Trophoblast cell (in vitro differentiated cells and primary cell): Measurements from ENCODE around the gene KEL.

Experiments used
- DNase-seq, 2 donors: peaks; one replicate each; pipeline ENCODE4 v3.0.0-alpha.2; 2016
- H2AFZ ChIP-seq: 2 replicates; pipeline ENCODE4 v1.6.1; 2013; ENCODE audit warnings: low read length, moderate library complexity, mild to moderate bottlenecking; ENCODE audit not compliant: insufficient read depth, poor library complexity
- H2AK5ac ChIP-seq: 2 replicates; pipeline ENCODE4 v1.6.1; 2013; ENCODE audit warnings: mild to moderate bottlenecking, low read length
- H2BK120ac ChIP-seq: 2 replicates; pipeline ENCODE4 v1.6.1; 2013; ENCODE audit warnings: low read length, mild to moderate bottlenecking, moderate library complexity; ENCODE audit not compliant: insufficient read depth, poor library complexity
- H2BK12ac ChIP-seq: 2 replicates; pipeline ENCODE4 v1.6.1; 2013; ENCODE audit warnings: mild to moderate bottlenecking, low read length, moderate library complexity
- H2BK5ac ChIP-seq: 2 replicates; pipeline ENCODE4 v1.6.1; 2013; ENCODE audit warnings: low read length, low read depth, moderate library complexity, mild to moderate bottlenecking; ENCODE audit not compliant: poor library complexity
- H3K14ac ChIP-seq: 2 replicates; pipeline ENCODE4 v1.6.1; 2013; ENCODE audit warnings: mild to moderate bottlenecking, low read length
- H3K18ac ChIP-seq: 2 replicates; pipeline ENCODE4 v1.6.1; 2013; ENCODE audit warnings: mild to moderate bottlenecking, low read length
- H3K23ac ChIP-seq: 2 replicates; pipeline ENCODE4 v1.6.1; 2013; ENCODE audit warnings: low read length
- H3K27ac ChIP-seq: 2 replicates; pipeline ENCODE4 v1.5.1; 2013; ENCODE audit warnings: low read depth, mild to moderate bottlenecking, inconsistent platforms, low read length, moderate library complexity
- H3K27me3 ChIP-seq: 2 replicates; pipeline ENCODE4 v1.6.1; 2013; ENCODE audit warnings: inconsistent platforms, mild to moderate bottlenecking, low read length, moderate library complexity; ENCODE audit not compliant: insufficient read depth
- H3K36me3 ChIP-seq, 2 experiments: 1 replicate in 1 of 2; 2 replicates in 1 of 2; pipeline ENCODE4 v1.6.1; 2013; ENCODE audit warnings: low read length in 2 of 2, mild to moderate bottlenecking in 2 of 2, moderate library complexity in 1 of 2; ENCODE audit not compliant: insufficient read depth in 2 of 2, control insufficient read depth in 1 of 2
- H3K4ac ChIP-seq: 2 replicates; pipeline ENCODE4 v1.6.1; 2013; ENCODE audit warnings: low read depth, mild to moderate bottlenecking, low read length, moderate library complexity
- H3K4me1 ChIP-seq, 2 experiments: 1 replicate in 1 of 2; 2 replicates in 1 of 2; pipeline ENCODE4 v1.6.1; 2013; ENCODE audit warnings: low read length in 2 of 2, mild to moderate bottlenecking in 2 of 2, moderate library complexity in 1 of 2; ENCODE audit not compliant: insufficient read depth in 2 of 2, control insufficient read depth in 1 of 2
- H3K4me2 ChIP-seq: 2 replicates; pipeline ENCODE4 v1.6.1; 2013; ENCODE audit warnings: inconsistent platforms, mild to moderate bottlenecking, low read length, moderate library complexity
- H3K4me3 ChIP-seq: 2 replicates; pipeline ENCODE4 v1.5.1; 2013; ENCODE audit warnings: mild to moderate bottlenecking, low read depth, low read length, inconsistent platforms
- H3K79me1 ChIP-seq: one replicate; pipeline ENCODE4 v1.6.1; 2013; ENCODE audit warnings: low read length
- H3K79me2 ChIP-seq: 2 replicates; pipeline ENCODE4 v1.6.1; 2013; ENCODE audit warnings: low read length, mild to moderate bottlenecking; ENCODE audit not compliant: control insufficient read depth, insufficient read depth, poor library complexity
- H3K9ac ChIP-seq: 2 replicates; pipeline ENCODE4 v1.6.1; 2013; ENCODE audit warnings: mild to moderate bottlenecking, low read length
- H3K9me3 ChIP-seq: 2 replicates; pipeline ENCODE4 v1.6.1; 2013; ENCODE audit warnings: low read depth, mild to moderate bottlenecking, control low read depth, inconsistent platforms, low read length; ENCODE audit not compliant: insufficient read depth
- H4K12ac ChIP-seq: 2 replicates; pipeline ENCODE4 v1.6.1; 2013; ENCODE audit warnings: low read depth, mild to moderate bottlenecking, low read length, moderate library complexity
- H4K8ac ChIP-seq: 2 replicates; pipeline ENCODE4 v1.6.1; 2013; ENCODE audit warnings: low read depth, mild to moderate bottlenecking, low read length, moderate library complexity
- H4K91ac ChIP-seq: one replicate; pipeline ENCODE4 v1.6.1; 2013; ENCODE audit warnings: low read depth, mild to moderate bottlenecking, low read length, moderate library complexity
- WGBS: extraction: QIAGEN DNeasy Blood & Tissue Kit; methylation state at CpG from one replicate; pipeline ENCODE4 v1.1.7; 2013; ENCODE audit warnings: missing lambda C conversion rate; ENCODE audit not compliant: insufficient read length, insufficient coverage; ENCODE audit errors: extremely low coverage; 5-methylcytosine and 5-hydroxymethylcytosine counted together

KEL gene

GRCh38 chr7:142932386-142933091 is 29.6 kb downstream of the KEL start:
- Histone ChIP-seq H3K4me3 (no peak overlapping the region), H3K4ac (no peak overlapping the region), H3K79me2 (no peaks in the 10 kb centered on the region), H3K27me3 (no peaks in the 10 kb centered on the region), H3K27ac (no peak overlapping the region), H3K4me2 (no peak overlapping the region), H3K4me1 (no peaks in the 10 kb centered on the region), H3K9me3 (no peaks in the 10 kb centered on the region), H3K36me3 (no peaks in the 10 kb centered on the region), H3K23ac (no peak overlapping the region), H2BK5ac (no peak overlapping the region), H2AFZ (no peak overlapping the region), H4K12ac (no peak overlapping the region), H4K8ac (no peak overlapping the region), H3K14ac (no peak overlapping the region), H2BK12ac (no peak overlapping the region), H3K79me1 (no peaks in the 10 kb centered on the region), H3K18ac (no peak overlapping the region), H2BK120ac (no peak overlapping the region), H3K9ac (no peak overlapping the region), H2AK5ac (no peak overlapping the region), H4K91ac (no peak overlapping the region)
- no CpG with 5 or more reads among the region's 5 CpGs for WGBS
- no peak for DNase-seq

DNA sequence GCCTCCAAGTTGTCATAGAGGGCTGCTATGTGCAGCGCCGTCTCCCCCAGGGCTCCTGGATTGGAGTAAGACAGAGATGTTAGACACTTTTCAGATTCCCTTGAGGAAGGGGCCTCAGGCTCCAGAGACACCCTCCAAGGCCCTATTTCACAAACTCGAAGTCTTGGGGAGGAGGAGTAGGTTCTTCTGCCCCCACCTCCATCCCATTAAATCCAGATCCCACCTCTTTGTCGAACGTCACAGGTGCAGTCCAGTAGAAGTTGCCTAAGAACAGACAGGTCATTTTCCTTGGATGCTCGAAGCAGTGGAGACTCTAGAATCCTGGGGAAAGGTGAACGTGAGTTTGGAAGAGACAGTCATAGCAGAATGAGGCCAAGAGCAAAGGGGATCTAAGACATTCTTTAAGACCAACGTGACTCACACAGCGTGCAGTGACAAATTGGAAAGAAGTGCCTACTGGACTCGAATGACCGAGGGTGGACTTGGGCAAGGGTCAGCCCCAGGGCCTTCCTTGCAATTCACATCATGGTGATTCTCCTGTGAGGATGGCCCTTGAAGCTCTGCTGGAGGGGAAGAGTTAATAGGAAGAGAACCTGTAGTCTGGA is 31.9 kb downstream of the KEL start:
- Histone ChIP-seq H2BK5ac (no peak overlapping the region), H2AK5ac (no peak overlapping the region), H3K79me1 (no peaks in the 10 kb centered on the region), H3K36me3 (no peaks in the 10 kb centered on the region), H2BK120ac (no peak overlapping the region), H4K91ac (no peak overlapping the region), H3K4ac (no peak overlapping the region), H3K9ac (no peak overlapping the region), H3K23ac (no peak overlapping the region), H3K79me2 (no peaks in the 10 kb centered on the region), H3K9me3 (no peaks in the 10 kb centered on the region), H3K27me3 (no peaks in the 10 kb centered on the region), H2BK12ac (no peak overlapping the region), H4K8ac (no peak overlapping the region), H3K4me1 (no peaks in the 10 kb centered on the region), H3K18ac (no peak overlapping the region), H4K12ac (no peak overlapping the region), H3K27ac (no peak overlapping the region), H3K4me2 (no peak overlapping the region), H2AFZ (no peak overlapping the region), H3K4me3 (no peak overlapping the region), H3K14ac (no peak overlapping the region)
- peak; percentile 82 to 84 for DNase-seq
- WGBS: no CpG with 5 or more reads among the region's 11 CpGs

GRCh38 chr7:142927949-142928348 is 34.2 kb downstream of the KEL start:
- Histone ChIP-seq H3K36me3 (no peaks in the 10 kb centered on the region), H3K23ac (no peak overlapping the region), H4K8ac (no peak overlapping the region), H4K12ac (no peak overlapping the region), H2AK5ac (no peak overlapping the region), H3K4ac (no peak overlapping the region), H3K4me1 (no peaks in the 10 kb centered on the region), H2BK120ac (no peak overlapping the region), H3K27me3 (no peaks in the 10 kb centered on the region), H3K79me1 (no peaks in the 10 kb centered on the region), H3K9ac (no peak overlapping the region), H2BK5ac (no peak overlapping the region), H3K9me3 (no peaks in the 10 kb centered on the region), H3K14ac (no peak overlapping the region), H3K18ac (no peak overlapping the region), H4K91ac (no peak overlapping the region), H3K4me3 (no peak overlapping the region), H3K79me2 (no peaks in the 10 kb centered on the region), H3K4me2 (no peak overlapping the region), H2AFZ (no peak overlapping the region), H3K27ac (no peak overlapping the region), H2BK12ac (no peak overlapping the region)
- DNase-seq: no peak
- no CpG with 5 or more reads among the region's 8 CpGs for WGBS

GRCh38 chr7:142927085-142927745 is 34.9 kb downstream of the KEL start:
- H3K4me1 ChIP-seq: no peaks in the 10 kb centered on the region
- no peak overlapping the region for H3K18ac ChIP-seq
- H4K91ac ChIP-seq: no peak overlapping the region
- H3K36me3 ChIP-seq: no peaks in the 10 kb centered on the region
- H3K79me2 ChIP-seq: no peaks in the 10 kb centered on the region
- H4K12ac ChIP-seq: no peak overlapping the region
- H2BK5ac ChIP-seq: no peak overlapping the region
- H3K4me2 ChIP-seq: no peak overlapping the region
- no peak overlapping the region for H4K8ac ChIP-seq
- no peak overlapping the region for H2AK5ac ChIP-seq
- H2BK120ac ChIP-seq: no peak overlapping the region
- H3K9ac ChIP-seq: no peak overlapping the region
- H3K9me3 ChIP-seq: no peaks in the 10 kb centered on the region
- H3K14ac ChIP-seq: no peak overlapping the region
- H3K27ac ChIP-seq: no peak overlapping the region
- DNase-seq: no peak
- H3K27me3 ChIP-seq: no peaks in the 10 kb centered on the region
- no peak overlapping the region for H3K4me3 ChIP-seq
- H3K4ac ChIP-seq: no peak overlapping the region
- H2BK12ac ChIP-seq: no peak overlapping the region
- no peaks in the 10 kb centered on the region for H3K79me1 ChIP-seq
- WGBS: no CpG with 5 or more reads among the region's 7 CpGs
- no peak overlapping the region for H2AFZ ChIP-seq
- no peak overlapping the region for H3K23ac ChIP-seq
